HG03354 (cell line): ENCODE measurements around the gene SUSD3.

Source experiments
- ATAC-seq: cut with Tn5 transposase; IDR thresholded peaks from one replicate; pipeline ENCODE4 v1.9.1; 2021; ENCODE audit warnings: mild to moderate bottlenecking; ENCODE audit not compliant: unreplicated experiment, poor library complexity, severe bottlenecking

Gene SUSD3

GRCh38 chr9:93089024-93089423 lies 30.5 kb downstream of the SUSD3 start:
- no peak for ATAC-seq

GRCh38 chr9:93089481-93089991 lies 31.0 kb downstream of the SUSD3 start:
- ATAC-seq, result no peak

- ATAC-seq, result no peak
Measured at GRCh38 chr9:93090091-93090655, 31.7 kb downstream of the SUSD3 start.

- no peak for ATAC-seq
Measured at GRCh38 chr9:93091056-93091452, 32.6 kb downstream of the SUSD3 start.

GRCh38 chr9:93091453-93092081 lies 33.1 kb downstream of the SUSD3 start:
- no peak for ATAC-seq

- no peak for ATAC-seq
Measured at GRCh38 chr9:93092251-93092991, 33.9 kb downstream of the SUSD3 start.

- ATAC-seq, result no peak
Measured at GRCh38 chr9:93093127-93093876, 34.8 kb downstream of the SUSD3 start.

- no peak for ATAC-seq
Measured at GRCh38 chr9:93093877-93094657, 35.6 kb downstream of the SUSD3 start.

GRCh38 chr9:93094658-93095204 lies 36.2 kb downstream of the SUSD3 start:
- ATAC-seq, result no peak

- peak; percentile 62 for ATAC-seq
Measured at GRCh38 chr9:93095205-93096130, 37.0 kb downstream of the SUSD3 start.

GRCh38 chr9:93096131-93096802 lies 37.8 kb downstream of the SUSD3 start, which contains the start of gene CARD19:
CARD19 (plus strand) TSS chr9:93096217; CDS start chr9:93096346, 129 bp downstream.
- peak; percentile 47 for ATAC-seq

- ATAC-seq, result no peak
Measured at GRCh38 chr9:93096811-93097382, 38.4 kb downstream of the SUSD3 start.

- ATAC-seq, result no peak
Measured at GRCh38 chr9:93097511-93098201, 39.2 kb downstream of the SUSD3 start.

- no peak for ATAC-seq
Measured at GRCh38 chr9:93098236-93098946, 39.9 kb downstream of the SUSD3 start.

- ATAC-seq, result no peak
Measured at GRCh38 chr9:93099551-93100275, 41.2 kb downstream of the SUSD3 start.

- ATAC-seq, result no peak
Measured at GRCh38 chr9:93100276-93100636, 41.8 kb downstream of the SUSD3 start.
